Measurements from ENCODE around the gene PCBP3.
"Not testable (repeated sequence)": the region's sequence is repeated elsewhere in the genome, so short reads cannot be mapped to it uniquely, and the experiment has no call there.

Gene PCBP3

DNA sequence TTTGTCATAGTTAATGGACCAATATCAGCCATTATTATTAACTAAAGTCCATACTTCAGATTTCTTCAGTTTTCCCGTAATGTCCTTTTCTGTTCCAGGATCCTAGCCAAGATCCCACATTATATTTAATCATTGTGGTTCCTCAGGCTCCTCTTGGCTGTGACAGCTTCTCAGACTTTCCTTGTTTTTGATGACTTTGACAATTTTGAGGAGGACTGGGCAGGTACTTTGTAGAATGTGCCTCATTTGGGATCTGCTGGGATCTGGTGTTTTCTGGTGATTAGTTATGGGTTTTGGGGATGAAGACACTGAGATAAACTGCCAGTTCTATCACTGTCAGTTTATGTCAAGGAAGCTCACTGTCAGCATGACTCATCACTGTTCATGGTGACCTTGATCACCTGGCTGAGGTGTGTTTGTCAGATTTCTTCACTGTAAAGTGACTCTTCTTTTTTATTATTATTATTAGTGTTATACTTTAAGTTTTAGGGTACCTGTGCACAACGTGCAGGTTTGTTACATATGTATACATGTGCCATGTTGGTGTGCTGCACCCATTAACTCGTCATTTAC, 66.3 kb downstream of the PCBP3 start:
- peaks cover 8% of the 10 kb centered on the region for H3K9me3 ChIP-seq (ENCODE audit: insufficient read depth, low read length, severe bottlenecking)
- DNase-seq (no peak), ATAC-seq (ENCODE audit: insufficient read depth, low read depth) (no peak)
- no peak overlapping the region for H3K4me3 ChIP-seq (ENCODE audit: low read depth in 1 of 2, low read length in 2 of 2)
- no peak overlapping the region for H3K27ac ChIP-seq (ENCODE audit: low read length)
- no peak overlapping the region for H3K9ac ChIP-seq (ENCODE audit: low read depth, low read length)
- no peak for TF ChIP-seq EZH2 (IDR thresholded peaks at IDR 0.05; ENCODE audit: borderline replicate concordance, low read depth, low read length, severe bottlenecking)
- TF ChIP-seq, protein P1, sequence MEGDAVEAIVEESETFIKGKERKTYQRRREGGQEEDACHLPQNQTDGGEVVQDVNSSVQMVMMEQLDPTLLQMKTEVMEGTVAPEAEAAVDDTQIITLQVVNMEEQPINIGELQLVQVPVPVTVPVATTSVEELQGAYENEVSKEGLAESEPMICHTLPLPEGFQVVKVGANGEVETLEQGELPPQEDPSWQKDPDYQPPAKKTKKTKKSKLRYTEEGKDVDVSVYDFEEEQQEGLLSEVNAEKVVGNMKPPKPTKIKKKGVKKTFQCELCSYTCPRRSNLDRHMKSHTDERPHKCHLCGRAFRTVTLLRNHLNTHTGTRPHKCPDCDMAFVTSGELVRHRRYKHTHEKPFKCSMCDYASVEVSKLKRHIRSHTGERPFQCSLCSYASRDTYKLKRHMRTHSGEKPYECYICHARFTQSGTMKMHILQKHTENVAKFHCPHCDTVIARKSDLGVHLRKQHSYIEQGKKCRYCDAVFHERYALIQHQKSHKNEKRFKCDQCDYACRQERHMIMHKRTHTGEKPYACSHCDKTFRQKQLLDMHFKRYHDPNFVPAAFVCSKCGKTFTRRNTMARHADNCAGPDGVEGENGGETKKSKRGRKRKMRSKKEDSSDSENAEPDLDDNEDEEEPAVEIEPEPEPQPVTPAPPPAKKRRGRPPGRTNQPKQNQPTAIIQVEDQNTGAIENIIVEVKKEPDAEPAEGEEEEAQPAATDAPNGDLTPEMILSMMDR (IDR thresholded peaks at IDR 0.05; ENCODE audit: borderline replicate concordance, extremely low read depth, low read length, poor library complexity, severe bottlenecking): no peak
- H4K20me1 ChIP-seq (ENCODE audit: insufficient read depth, low read length): peaks cover 5% of the 10 kb centered on the region
- no peaks in the 10 kb centered on the region for H3K27me3 ChIP-seq (ENCODE audit: insufficient read depth, low read length, poor library complexity)
- H3K4me2 ChIP-seq (ENCODE audit: insufficient read depth, low read length): no peak overlapping the region
- no peak overlapping the region for H2AFZ ChIP-seq (ENCODE audit: low read depth, low read length)
- no peaks in the 10 kb centered on the region for H3K79me2 ChIP-seq (ENCODE audit: insufficient read depth, low read length)
- no peaks in the 10 kb centered on the region for H3K36me3 ChIP-seq (ENCODE audit: insufficient read depth, low read length)
- no peaks in the 10 kb centered on the region for H3K4me1 ChIP-seq (ENCODE audit: insufficient read depth, low read length)

DNA sequence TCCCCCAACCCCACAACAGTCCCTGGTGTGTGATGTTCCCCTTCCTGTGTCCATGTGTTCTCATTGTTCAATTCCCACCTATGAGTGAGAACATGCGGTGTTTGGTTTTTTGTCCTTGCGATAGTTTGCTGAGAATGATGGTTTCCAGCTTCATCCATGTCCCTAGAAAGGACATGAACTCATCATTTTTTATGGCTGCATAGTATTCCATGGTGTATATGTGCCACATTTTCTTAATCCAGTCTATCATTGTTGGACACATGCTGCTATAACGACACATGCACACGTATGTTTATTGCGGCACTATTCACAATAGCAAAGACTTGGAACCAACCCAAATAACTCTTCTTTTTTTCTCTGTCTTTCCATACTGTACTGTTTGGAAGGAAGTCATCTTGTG, 66.8 kb downstream of the PCBP3 start:
- H4K20me1 ChIP-seq (ENCODE audit: insufficient read depth, low read length); H3K4me1 ChIP-seq (ENCODE audit: insufficient read depth, low read length); H2AFZ ChIP-seq (ENCODE audit: low read depth, low read length); H3K9ac ChIP-seq (ENCODE audit: low read depth, low read length); H3K4me2 ChIP-seq (ENCODE audit: insufficient read depth, low read length); DNase-seq; H3K36me3 ChIP-seq (ENCODE audit: insufficient read depth, low read length); H3K9me3 ChIP-seq (ENCODE audit: insufficient read depth, low read length, severe bottlenecking); ATAC-seq (ENCODE audit: insufficient read depth, low read depth); H3K79me2 ChIP-seq (ENCODE audit: insufficient read depth, low read length); H3K27me3 ChIP-seq (ENCODE audit: insufficient read depth, low read length, poor library complexity); H3K27ac ChIP-seq (ENCODE audit: low read length); H3K4me3 ChIP-seq (ENCODE audit: low read depth in 1 of 2, low read length in 2 of 2): not testable (repeated sequence)

DNA sequence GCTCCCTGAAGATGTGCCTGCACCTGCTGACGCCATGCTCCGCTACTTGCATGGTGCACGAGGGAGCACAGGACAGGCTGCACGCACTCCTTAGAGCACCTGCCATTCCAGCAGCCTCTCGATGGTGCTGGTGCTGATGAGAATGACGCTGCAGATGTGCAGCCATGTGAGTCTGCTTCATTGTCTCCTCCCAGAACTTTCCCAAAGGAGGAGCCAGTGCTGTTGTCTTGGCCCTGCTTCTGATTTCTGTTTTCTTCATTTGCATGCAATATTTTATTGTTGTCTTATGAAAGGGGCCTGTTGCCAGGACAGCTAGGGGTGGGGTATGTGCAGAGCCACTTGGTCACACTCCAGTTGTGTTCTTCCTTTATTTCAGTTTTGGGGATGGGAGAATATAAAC, 70.1 kb downstream of the PCBP3 start:
- Histone ChIP-seq H3K36me3 (ENCODE audit: insufficient read depth, low read length) (no peaks in the 10 kb centered on the region), H3K9me3 (ENCODE audit: insufficient read depth, low read length, severe bottlenecking) (peaks cover 8% of the 10 kb centered on the region), H4K20me1 (ENCODE audit: insufficient read depth, low read length) (no peaks in the 10 kb centered on the region), H3K27me3 (ENCODE audit: insufficient read depth, low read length, poor library complexity) (no peaks in the 10 kb centered on the region), H3K27ac (ENCODE audit: low read length) (no peak overlapping the region), H3K9ac (ENCODE audit: low read depth, low read length) (no peak overlapping the region), H3K4me1 (ENCODE audit: insufficient read depth, low read length) (no peaks in the 10 kb centered on the region), H3K4me2 (ENCODE audit: insufficient read depth, low read length) (no peak overlapping the region), H3K79me2 (ENCODE audit: insufficient read depth, low read length) (no peaks in the 10 kb centered on the region), H2AFZ (ENCODE audit: low read depth, low read length) (no peak overlapping the region), H3K4me3 (ENCODE audit: low read depth in 1 of 2, low read length in 2 of 2) (no peak overlapping the region)
- no peak for TF ChIP-seq EZH2 (IDR thresholded peaks at IDR 0.05; ENCODE audit: borderline replicate concordance, low read depth, low read length, severe bottlenecking)
- TF ChIP-seq, protein P1 (IDR thresholded peaks at IDR 0.05; ENCODE audit: borderline replicate concordance, extremely low read depth, low read length, poor library complexity, severe bottlenecking): no peak
- DNase-seq (no peak), ATAC-seq (ENCODE audit: insufficient read depth, low read depth) (no peak)

DNA sequence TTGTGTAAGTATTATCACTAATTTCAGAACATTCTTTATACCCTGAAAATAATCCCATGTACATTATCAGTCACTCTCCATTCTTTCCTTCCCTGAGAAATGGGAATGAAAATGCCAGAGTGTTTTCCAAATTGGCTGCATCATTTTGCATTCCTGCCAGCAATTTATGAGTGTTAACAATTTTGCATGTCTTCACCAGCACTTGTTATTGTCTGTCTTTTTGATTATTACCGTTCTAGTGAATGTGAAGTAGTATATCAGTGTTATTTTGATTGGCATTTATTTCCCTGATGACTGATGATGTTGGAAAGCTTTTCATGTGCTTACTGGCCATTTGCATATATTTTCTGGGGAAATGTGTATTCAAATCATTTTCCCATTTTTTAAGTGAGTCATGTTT, 71.9 kb downstream of the PCBP3 start:
- no peaks in the 10 kb centered on the region for H3K4me1 ChIP-seq (ENCODE audit: insufficient read depth, low read length)
- H2AFZ ChIP-seq (ENCODE audit: low read depth, low read length): no peak overlapping the region
- no peak for ATAC-seq (ENCODE audit: insufficient read depth, low read depth)
- no peak overlapping the region for H3K9ac ChIP-seq (ENCODE audit: low read depth, low read length)
- H3K4me2 ChIP-seq (ENCODE audit: insufficient read depth, low read length): no peak overlapping the region
- no peak overlapping the region for H3K4me3 ChIP-seq (ENCODE audit: low read depth in 1 of 2, low read length in 2 of 2)
- H3K79me2 ChIP-seq (ENCODE audit: insufficient read depth, low read length): no peaks in the 10 kb centered on the region
- H3K27ac ChIP-seq (ENCODE audit: low read length): no peak overlapping the region
- TF ChIP-seq, protein P1 (IDR thresholded peaks at IDR 0.05; ENCODE audit: borderline replicate concordance, extremely low read depth, low read length, poor library complexity, severe bottlenecking): no peak
- TF ChIP-seq EZH2 (IDR thresholded peaks at IDR 0.05; ENCODE audit: borderline replicate concordance, low read depth, low read length, severe bottlenecking): no peak
- H4K20me1 ChIP-seq (ENCODE audit: insufficient read depth, low read length): no peaks in the 10 kb centered on the region
- DNase-seq: no peak
- no peaks in the 10 kb centered on the region for H3K36me3 ChIP-seq (ENCODE audit: insufficient read depth, low read length)
- H3K27me3 ChIP-seq (ENCODE audit: insufficient read depth, low read length, poor library complexity): no peaks in the 10 kb centered on the region
- H3K9me3 ChIP-seq (ENCODE audit: insufficient read depth, low read length, severe bottlenecking): peaks cover 8% of the 10 kb centered on the region
